ENCODE results near the gene CNIH3. TPM values are rescaled to one million over a fixed set of nuclear protein-coding genes. Genes with fewer than 3 reads are reported as not detected.

CNIH3 gene
- total RNA-seq, 2 donors from 2014 or later, result 0.36 to 7.2 TPM

DNA sequence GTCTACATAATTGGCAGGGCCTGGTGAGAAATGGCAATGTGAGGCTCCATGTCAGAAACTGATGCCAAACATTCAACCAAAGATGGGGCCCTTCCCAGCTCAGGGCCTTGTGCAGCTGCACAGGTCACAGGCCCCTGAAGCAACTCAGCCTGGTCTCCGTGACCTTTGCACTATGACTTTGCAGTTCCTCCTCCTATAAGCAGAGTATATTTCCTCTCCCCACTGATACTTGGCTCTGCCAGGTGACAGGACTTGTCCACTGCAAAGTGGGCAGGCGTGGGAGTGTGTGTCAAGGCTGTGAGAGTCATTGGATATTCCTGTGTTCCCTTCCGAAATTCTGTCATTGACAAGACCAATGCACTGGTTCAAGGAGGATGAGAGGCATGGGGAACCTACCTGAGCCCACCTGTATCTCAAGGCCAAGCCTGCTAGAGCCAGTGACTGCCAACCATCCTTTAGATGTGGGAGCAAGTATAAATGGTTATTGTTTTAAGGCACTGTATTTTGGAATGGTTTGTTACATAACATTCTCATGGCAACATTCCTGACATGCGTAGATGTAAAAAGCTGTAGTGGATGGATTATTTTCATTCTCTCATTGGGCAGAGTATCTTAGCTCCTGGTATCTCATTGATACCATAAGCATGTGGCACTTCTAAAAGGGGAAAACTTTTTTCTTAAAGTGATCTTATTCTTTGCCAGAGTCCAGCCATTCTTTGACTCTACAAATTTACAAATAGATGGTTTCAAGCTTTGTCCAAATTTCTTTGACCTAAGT lies 75.2 kb downstream of the CNIH3 start:
- intact Hi-C loops (cut with DNase I), result no loop called here
- 70% methylated on average over 4 of the region's 4 CpGs for WGBS
- H3K27me3 ChIP-seq (replicated peaks; ENCODE audit: insufficient read depth), result no peaks in the 10 kb centered on the region
- no peaks in the 10 kb centered on the region for H3K9me3 ChIP-seq
- no peak overlapping the region for H3K27ac ChIP-seq
- no peaks in the 10 kb centered on the region for H3K36me3 ChIP-seq
- no peak overlapping the region for H3K4me3 ChIP-seq
- H3K4me1 ChIP-seq (replicated peaks), result no peaks in the 10 kb centered on the region
- TF ChIP-seq POLR2A (IDR thresholded peaks at IDR 0.05), result no peak
- TF ChIP-seq POLR2AphosphoS5 (IDR thresholded peaks at IDR 0.05), result no peak
- TF ChIP-seq, protein P1, sequence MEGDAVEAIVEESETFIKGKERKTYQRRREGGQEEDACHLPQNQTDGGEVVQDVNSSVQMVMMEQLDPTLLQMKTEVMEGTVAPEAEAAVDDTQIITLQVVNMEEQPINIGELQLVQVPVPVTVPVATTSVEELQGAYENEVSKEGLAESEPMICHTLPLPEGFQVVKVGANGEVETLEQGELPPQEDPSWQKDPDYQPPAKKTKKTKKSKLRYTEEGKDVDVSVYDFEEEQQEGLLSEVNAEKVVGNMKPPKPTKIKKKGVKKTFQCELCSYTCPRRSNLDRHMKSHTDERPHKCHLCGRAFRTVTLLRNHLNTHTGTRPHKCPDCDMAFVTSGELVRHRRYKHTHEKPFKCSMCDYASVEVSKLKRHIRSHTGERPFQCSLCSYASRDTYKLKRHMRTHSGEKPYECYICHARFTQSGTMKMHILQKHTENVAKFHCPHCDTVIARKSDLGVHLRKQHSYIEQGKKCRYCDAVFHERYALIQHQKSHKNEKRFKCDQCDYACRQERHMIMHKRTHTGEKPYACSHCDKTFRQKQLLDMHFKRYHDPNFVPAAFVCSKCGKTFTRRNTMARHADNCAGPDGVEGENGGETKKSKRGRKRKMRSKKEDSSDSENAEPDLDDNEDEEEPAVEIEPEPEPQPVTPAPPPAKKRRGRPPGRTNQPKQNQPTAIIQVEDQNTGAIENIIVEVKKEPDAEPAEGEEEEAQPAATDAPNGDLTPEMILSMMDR (IDR thresholded peaks at IDR 0.05), result no peak
- no peak for DNase-seq (ENCODE audit: low spot score)

DNA sequence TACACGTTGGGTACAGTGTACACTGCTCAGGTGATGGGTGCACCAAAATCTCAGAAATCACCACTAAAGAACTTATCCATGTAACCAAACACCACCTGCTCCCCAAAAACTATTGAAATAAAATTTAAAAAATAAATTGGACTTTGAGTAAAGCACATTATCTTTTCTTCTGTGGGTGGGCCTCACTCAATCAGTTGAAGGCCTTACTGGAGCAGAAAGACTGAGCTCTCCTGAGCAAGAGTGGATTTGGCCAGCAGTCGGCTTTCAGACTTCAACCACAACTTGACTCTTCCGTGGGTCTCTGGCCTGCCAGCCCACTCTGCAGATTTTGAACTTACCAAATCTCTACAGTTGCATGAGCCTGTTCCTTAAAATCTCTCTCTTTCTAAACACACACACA lies 78.9 kb downstream of the CNIH3 start:
- WGBS, result 88% methylated on average over 3 of the region's 3 CpGs
- intact Hi-C loops (cut with DNase I), result no loop called here
- no peaks in the 10 kb centered on the region for H3K36me3 ChIP-seq
- no peaks in the 10 kb centered on the region for H3K4me1 ChIP-seq (replicated peaks)
- H3K4me3 ChIP-seq, result no peak overlapping the region
- no peaks in the 10 kb centered on the region for H3K9me3 ChIP-seq
- TF ChIP-seq, protein P1 (IDR thresholded peaks at IDR 0.05), result no peak
- TF ChIP-seq POLR2AphosphoS5 (IDR thresholded peaks at IDR 0.05), result no peak
- TF ChIP-seq POLR2A (IDR thresholded peaks at IDR 0.05), result no peak
- no peak overlapping the region for H3K27ac ChIP-seq
- no peaks in the 10 kb centered on the region for H3K27me3 ChIP-seq (replicated peaks; ENCODE audit: insufficient read depth)
- DNase-seq (ENCODE audit: low spot score), result no peak

DNA sequence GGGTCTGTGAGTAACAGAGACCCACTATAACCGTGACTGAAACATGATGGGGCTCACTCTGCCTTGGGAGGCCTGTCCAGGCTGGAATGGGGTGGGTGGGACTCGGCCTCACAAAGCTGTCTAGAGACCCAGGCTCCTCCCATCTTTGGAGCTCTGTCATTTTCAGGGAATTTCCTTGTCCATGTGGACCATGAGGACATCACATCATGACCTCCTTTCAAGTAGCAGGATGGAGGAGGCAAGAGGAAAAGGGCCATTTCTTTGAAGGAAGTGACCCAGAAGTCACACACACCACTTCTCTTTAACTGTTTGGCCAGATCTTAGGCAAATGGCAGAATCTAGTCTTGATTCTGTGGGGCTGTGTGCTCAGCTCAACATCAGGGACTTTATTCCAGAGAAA lies 79.9 kb downstream of the CNIH3 start:
- no peaks in the 10 kb centered on the region for H3K36me3 ChIP-seq
- WGBS, result 81% methylated on average over 2 of the region's 2 CpGs
- DNase-seq (ENCODE audit: low spot score), result no peak
- no peaks in the 10 kb centered on the region for H3K4me1 ChIP-seq (replicated peaks)
- no peaks in the 10 kb centered on the region for H3K9me3 ChIP-seq
- no peak overlapping the region for H3K27ac ChIP-seq
- no peak for TF ChIP-seq POLR2AphosphoS5 (IDR thresholded peaks at IDR 0.05)
- no peak for TF ChIP-seq POLR2A (IDR thresholded peaks at IDR 0.05)
- TF ChIP-seq, protein P1 (IDR thresholded peaks at IDR 0.05), result no peak
- H3K27me3 ChIP-seq (replicated peaks; ENCODE audit: insufficient read depth), result no peaks in the 10 kb centered on the region
- intact Hi-C loops (cut with DNase I), result no loop called here
- no peak overlapping the region for H3K4me3 ChIP-seq

DNA sequence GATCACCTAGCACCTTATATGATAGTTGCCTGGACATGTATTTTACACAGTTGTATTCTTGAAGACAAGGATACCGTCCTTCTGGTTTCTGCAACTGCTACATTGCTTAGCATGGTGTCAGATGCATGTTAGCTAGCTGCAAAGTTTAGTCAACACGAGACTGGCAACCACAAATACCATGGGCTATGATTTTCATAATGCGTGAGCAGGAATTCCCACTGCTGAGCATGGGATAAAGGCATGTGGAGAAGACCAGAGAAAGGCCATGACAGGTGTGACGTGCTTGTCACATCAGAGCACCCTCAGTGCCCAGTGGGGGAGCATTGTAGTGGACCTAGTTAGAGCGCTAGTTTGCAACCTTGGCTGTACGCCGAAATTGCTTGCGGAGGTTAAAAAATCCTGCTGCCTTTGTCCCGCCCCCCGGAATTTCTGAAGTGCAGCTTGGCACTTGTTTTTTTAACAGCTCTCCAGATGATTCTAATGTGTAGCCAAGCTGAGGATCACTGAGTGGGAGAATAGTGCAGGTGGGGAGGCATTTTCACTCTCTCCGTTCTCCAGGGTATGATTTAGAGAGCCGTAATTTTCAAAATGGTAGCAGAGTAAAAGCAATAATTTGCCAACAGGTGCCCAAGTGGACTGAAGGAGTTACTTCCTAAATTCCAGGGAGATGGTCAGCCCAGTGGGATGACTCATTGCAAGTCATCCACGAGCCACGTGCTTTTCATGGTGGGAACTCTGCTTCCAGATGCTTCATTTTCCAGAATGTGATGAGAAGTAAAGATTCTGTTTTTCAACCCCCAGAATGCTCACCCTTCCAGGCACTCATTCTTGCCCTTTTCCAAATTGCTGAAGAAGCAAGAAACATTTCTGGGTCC lies 81.0 kb downstream of the CNIH3 start:
- intact Hi-C loops (cut with DNase I), result no loop called here
- H3K4me1 ChIP-seq (replicated peaks), result no peaks in the 10 kb centered on the region
- TF ChIP-seq, protein P1 (IDR thresholded peaks at IDR 0.05), result no peak
- TF ChIP-seq POLR2AphosphoS5 (IDR thresholded peaks at IDR 0.05) (no peak), POLR2A (IDR thresholded peaks at IDR 0.05) (no peak)
- 84% methylated on average over 14 of the region's 14 CpGs for WGBS
- no peaks in the 10 kb centered on the region for H3K27me3 ChIP-seq (replicated peaks; ENCODE audit: insufficient read depth)
- H3K36me3 ChIP-seq, result no peaks in the 10 kb centered on the region
- H3K27ac ChIP-seq, result no peak overlapping the region
- no peak overlapping the region for H3K4me3 ChIP-seq
- no peaks in the 10 kb centered on the region for H3K9me3 ChIP-seq
- no peak for DNase-seq (ENCODE audit: low spot score)
